HCT116 (cell line): ENCODE measurements around the gene ARHGAP42. TPM values are rescaled to one million over a fixed set of nuclear protein-coding genes. Genes with fewer than 3 reads are reported as not detected.

Experiments
- ATAC-seq: fragments of 200-7000 bp; cut with Tn5 transposase; 2 replicates; pipeline ENCODE4 v1.9.1; 2020; ENCODE audit warnings: mild to moderate bottlenecking, moderate library complexity
- BruUV-seq: library from RNA; stranded (reverse); fragments of 400-500 nt; replicated peaks from 2 replicates; lab custom pipeline; 2021; lab: Mats Ljungman, UMichigan
- CTCF ChIA-PET: fragments of 300-600 bp; sonication (Branson Sonifier 250); formaldehyde crosslinking; loops from one replicate; lab custom pipeline; 2021; ENCODE audit warnings: antibody characterized with exemption; lab: Charles Lee
- POLR2A ChIA-PET: fragments of 300-600, 350-600 bp; sonication (Branson Sonifier 250); formaldehyde crosslinking; loops from one replicate; lab custom pipeline; 2021; ENCODE audit warnings: antibody characterized with exemption; lab: Charles Lee
- RAD21 ChIA-PET, 2 experiments: fragments of 300-600 bp; sonication (Branson Sonifier 250); formaldehyde crosslinking; loops; one replicate each; lab custom pipeline; 2023; ENCODE audit warnings: low total read pairs in 2 of 2; ENCODE audit not compliant: uncharacterized antibody in 2 of 2, unreplicated experiment in 2 of 2, low non-redundant PET in 1 of 2; lab: Charles Lee
- DNase-seq: peaks from one replicate; pipeline ENCODE4 v3.0.0-alpha.2; 2010; ENCODE audit warnings: low read depth, low spot score
- H2AFZ ChIP-seq: fragments of 200-600 bp; shearing (Covaris generic), sonication (generic); 2 replicates; pipeline ENCODE4 v1.6.1; 2017; ENCODE audit warnings: low read depth, mixed run types, mixed read lengths, antibody characterized with exemption, low read length; ENCODE audit not compliant: poor library complexity, severe bottlenecking
- H3K27ac ChIP-seq: 2 replicates; pipeline ENCODE4 v1.5.1; 2012; ENCODE audit warnings: low read depth, low read length
- H3K27me3 ChIP-seq: fragments of 200-600 bp; sonication (generic); 2 replicates; pipeline ENCODE4 v1.6.1; 2016; ENCODE audit warnings: mixed run types, low read length, mixed read lengths; ENCODE audit not compliant: insufficient read depth
- H3K36me3 ChIP-seq, 2 experiments: fragments of 200-500 bp in 1 of 2; fragments of 200-600 bp in 1 of 2; sonication (Bioruptor generic) in 1 of 2; sonication (generic) in 1 of 2; 2 replicates each; pipeline versions ENCODE4 v1.5.1 to v1.6.1; 2014 to 2016; ENCODE audit warnings: low read length in 2 of 2, inconsistent platforms in 1 of 2, mixed read lengths in 1 of 2, mixed run types in 1 of 2; ENCODE audit not compliant: insufficient read depth in 2 of 2, control insufficient read depth in 1 of 2
- H3K4me1 ChIP-seq, 2 experiments: fragments of 200-600 bp in 1 of 2; sonication (generic) in 1 of 2; 2 replicates each; pipeline versions ENCODE4 v1.5.1 to v1.6.1; 2012 to 2017; ENCODE audit warnings: low read length in 2 of 2, inconsistent platforms in 1 of 2, mild to moderate bottlenecking in 1 of 2, mixed read lengths in 1 of 2, mixed run types in 1 of 2, moderate library complexity in 1 of 2; ENCODE audit not compliant: insufficient read depth in 2 of 2, control insufficient read depth in 1 of 2
- H3K4me2 ChIP-seq: fragments of 200-600 bp; sonication (generic); 2 replicates; pipeline ENCODE4 v1.6.1; 2017; ENCODE audit warnings: mixed run types, low read length, mixed read lengths
- H3K4me3 ChIP-seq, 2 experiments: fragments of 200-600 bp in 1 of 2; sonication (generic) in 1 of 2; replicated peaks in 1 of 2; 2 replicates each; pipeline ENCODE4 v1.5.1; 2011 to 2016; ENCODE audit warnings: low read length in 2 of 2, control low read depth in 1 of 2, low read depth in 1 of 2, mild to moderate bottlenecking in 1 of 2, mixed read lengths in 1 of 2, mixed run types in 1 of 2
- H3K79me2 ChIP-seq: fragments of 200-600 bp; sonication (generic); 2 replicates; pipeline ENCODE4 v1.6.1; 2017; ENCODE audit warnings: mild to moderate bottlenecking, mixed run types, low read length, moderate library complexity, mixed read lengths; ENCODE audit not compliant: insufficient read depth
- H3K9ac ChIP-seq: fragments of 200-600 bp; sonication (generic); 2 replicates; pipeline ENCODE4 v1.6.1; 2016; ENCODE audit warnings: low read length, mixed read lengths
- H3K9me2 ChIP-seq: fragments of 200-600 bp; sonication (generic), shearing (Covaris generic); 2 replicates; pipeline ENCODE4 v1.6.1; 2017; ENCODE audit warnings: mixed run types, mild to moderate bottlenecking, moderate library complexity; ENCODE audit not compliant: insufficient read depth
- H3K9me3 ChIP-seq, 2 experiments: fragments of 200-500 bp in 1 of 2; fragments of 200-600 bp in 1 of 2; sonication (Bioruptor generic) in 1 of 2; sonication (generic) in 1 of 2; 2 replicates each; pipeline ENCODE4 v1.6.1; 2014 to 2017; ENCODE audit warnings: low read length in 2 of 2, mixed read lengths in 2 of 2, inconsistent platforms in 1 of 2, low read depth in 1 of 2, mild to moderate bottlenecking in 1 of 2, mixed run types in 1 of 2, moderate library complexity in 1 of 2; ENCODE audit not compliant: control insufficient read depth in 1 of 2, insufficient read depth in 1 of 2
- H4K20me1 ChIP-seq: fragments of 200-600 bp; sonication (generic), shearing (Covaris generic); 2 replicates; pipeline ENCODE4 v1.6.1; 2017; ENCODE audit warnings: mixed run types, mild to moderate bottlenecking, moderate library complexity; ENCODE audit not compliant: insufficient read depth
- CTCF ChIP-seq, 3 experiments: fragments of 200-600 bp in 1 of 3; sonication (generic) in 1 of 3; IDR thresholded peaks in 2 of 3; conservative IDR thresholded peaks in 1 of 3; 2 replicates each; pipeline ENCODE4 v1.5.1; 2012 to 2017; ENCODE audit warnings: low read depth in 2 of 3, low read length in 2 of 3, antibody characterized with exemption in 1 of 3, borderline replicate concordance in 1 of 3, control low read depth in 1 of 3, mild to moderate bottlenecking in 1 of 3, mixed read lengths in 1 of 3, mixed run types in 1 of 3, moderate library complexity in 1 of 3; ENCODE audit not compliant: insufficient read depth in 1 of 3
- EZH2phosphoT487 ChIP-seq: fragments of 200-600 bp; IDR thresholded peaks from 2 replicates; pipeline ENCODE4 v1.6.1; 2018; ENCODE audit warnings: antibody characterized with exemption, borderline replicate concordance
- RAD21 ChIP-seq: IDR thresholded peaks from 2 replicates; pipeline ENCODE4 v1.6.1; 2012; ENCODE audit warnings: low read depth, mild to moderate bottlenecking
- intact Hi-C: fragments of 100-400 bp; cut with micrococcal nuclease; formaldehyde crosslinking; loops from 2 replicates; pipeline ENCODE4 v1.10.0; 2022
- total RNA-seq: library from RNA; stranded (reverse); gene quantifications from one replicate; pipeline ENCODE4 v1.2.1, GENCODE V29; 2021; ENCODE audit not compliant: unreplicated experiment
- TF ChIP-seq, protein P1 (sequence below): IDR thresholded peaks from 2 replicates; pipeline ENCODE4 v1.6.1; 2011; ENCODE audit warnings: mild to moderate bottlenecking, low read length, moderate library complexity; ENCODE audit not compliant: insufficient replicate concordance; ENCODE audit errors: extremely low read depth

Gene ARHGAP42
- total RNA-seq, 1 experiment from 2014 or later, result 12.3 TPM

DNA sequence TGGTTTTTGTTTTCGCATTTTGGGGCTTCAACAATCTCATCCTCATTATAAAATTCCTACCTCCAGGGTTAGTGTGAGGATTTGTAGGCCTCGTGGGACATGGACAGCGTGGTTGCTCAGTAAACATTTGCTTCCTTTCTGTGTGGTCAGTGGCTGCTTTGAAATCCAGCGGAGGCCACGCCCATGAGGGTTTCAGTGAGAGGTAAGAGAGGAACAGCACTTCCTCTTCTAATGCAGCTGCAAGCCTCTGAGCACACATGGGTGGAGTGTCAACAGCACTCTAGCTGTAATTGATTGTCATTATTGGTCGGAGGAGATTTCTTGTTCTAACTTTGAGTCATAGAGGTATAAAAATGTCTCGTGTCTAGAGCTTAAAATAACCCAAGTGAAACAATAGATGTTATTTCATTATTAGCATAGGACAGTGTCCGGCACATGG, 6.0 kb upstream of the ARHGAP42 start (continued):
- TF ChIP-seq, protein P1, sequence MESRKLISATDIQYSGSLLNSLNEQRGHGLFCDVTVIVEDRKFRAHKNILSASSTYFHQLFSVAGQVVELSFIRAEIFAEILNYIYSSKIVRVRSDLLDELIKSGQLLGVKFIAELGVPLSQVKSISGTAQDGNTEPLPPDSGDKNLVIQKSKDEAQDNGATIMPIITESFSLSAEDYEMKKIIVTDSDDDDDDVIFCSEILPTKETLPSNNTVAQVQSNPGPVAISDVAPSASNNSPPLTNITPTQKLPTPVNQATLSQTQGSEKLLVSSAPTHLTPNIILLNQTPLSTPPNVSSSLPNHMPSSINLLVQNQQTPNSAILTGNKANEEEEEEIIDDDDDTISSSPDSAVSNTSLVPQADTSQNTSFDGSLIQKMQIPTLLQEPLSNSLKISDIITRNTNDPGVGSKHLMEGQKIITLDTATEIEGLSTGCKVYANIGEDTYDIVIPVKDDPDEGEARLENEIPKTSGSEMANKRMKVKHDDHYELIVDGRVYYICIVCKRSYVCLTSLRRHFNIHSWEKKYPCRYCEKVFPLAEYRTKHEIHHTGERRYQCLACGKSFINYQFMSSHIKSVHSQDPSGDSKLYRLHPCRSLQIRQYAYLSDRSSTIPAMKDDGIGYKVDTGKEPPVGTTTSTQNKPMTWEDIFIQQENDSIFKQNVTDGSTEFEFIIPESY, result no peak

DNA sequence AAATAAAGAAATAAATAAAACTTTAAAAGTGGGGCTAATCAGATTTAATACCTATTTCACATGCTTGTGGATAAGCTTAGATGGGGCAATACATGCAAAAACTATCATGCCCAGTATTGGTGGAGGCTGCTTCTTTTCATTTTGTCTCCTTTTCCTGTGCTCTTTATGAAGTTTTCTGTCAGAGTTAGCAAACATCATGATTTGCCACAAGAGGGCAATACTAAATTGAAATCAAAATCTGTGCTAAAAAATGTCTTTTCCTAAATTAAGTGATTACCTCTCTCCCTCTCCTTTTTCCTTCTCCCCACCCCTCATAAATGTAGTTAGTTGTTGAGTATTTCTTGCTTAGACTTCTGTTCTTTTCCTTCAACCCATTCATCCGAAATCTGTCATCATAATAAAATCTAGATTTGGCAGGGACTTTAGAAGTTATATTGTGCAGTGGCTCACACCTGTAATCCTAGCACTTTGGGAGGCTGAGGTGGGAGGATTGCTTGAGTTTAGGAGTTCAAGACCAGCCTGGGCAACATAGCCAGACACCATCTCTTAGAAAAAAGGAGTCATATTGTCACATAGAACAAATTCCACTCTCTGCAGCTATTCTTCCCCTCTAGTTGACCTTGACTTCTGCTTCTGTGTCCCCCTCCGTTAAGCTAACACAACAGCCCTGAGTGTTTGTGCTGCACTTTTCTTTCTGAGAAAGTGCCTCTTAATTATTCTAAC, 4.7 kb upstream of the ARHGAP42 start:
- Histone ChIP-seq H2AFZ (peak overlapping the region; percentile 28), H3K9me2 (no peaks in the 10 kb centered on the region), H3K79me2 (no peaks in the 10 kb centered on the region), H3K4me1 (peaks cover 12 to 54% of the 10 kb centered on the region in 2 experiments; a peak in 3 of 4 replicates), H3K9me3 (no peaks in the 10 kb centered on the region), H3K9ac (no peak overlapping the region), H3K27me3 (no peaks in the 10 kb centered on the region), H4K20me1 (no peaks in the 10 kb centered on the region), H3K36me3 (no peaks in the 10 kb centered on the region), H3K4me2 (peak overlapping the region; percentile 0; the same call in 1 of the 2 replicates), H3K27ac (no peak overlapping the region), H3K4me3 (no peak overlapping the region)
- BruUV-seq, result no TSS peak
- ATAC-seq (no peak; the same call in 1 of the 2 replicates), DNase-seq (peak; percentile 21)
- peak; percentile 45 to 78 (median 60); a peak in 4 of 6 replicates for TF ChIP-seq CTCF (IDR thresholded peaks at IDR 0.05 in 2 of 3, conservative IDR thresholded peaks at IDR 0.05 in 1 of 3; ENCODE audit: borderline replicate concordance in 1 of 3, insufficient read depth in 1 of 3, low read depth in 2 of 3, low read length in 2 of 3)
- TF ChIP-seq EZH2phosphoT487, result no peak
- peak; percentile 76 for TF ChIP-seq RAD21
- ChIA-PET CTCF (interaction anchor here (0.8 to 1.5 kb wide), 3 partner anchors 8 to 146 kb away, joined by 3 read pairs; no protein-coding TSS in a partner anchor), POLR2A (interaction anchor here (1.2 kb wide), 1 partner anchor 10 kb away, joined by 3 read pairs; no protein-coding TSS in a partner anchor), RAD21 (no interaction called here)
- intact Hi-C loops, result loop anchor here (1.0 to 2.0 kb wide), 4 partner anchors 70 to 248 kb away; no protein-coding TSS in a partner anchor
